Epidermal melanocyte (primary cell): Measurements from ENCODE around the gene MYO1G.
A peak's percentile ranks its signal among the peaks of the same experiment; 100 is the strongest.
"Not testable (repeated sequence)": the region's sequence is repeated elsewhere in the genome, so short reads cannot be mapped to it uniquely, and the experiment has no call there.

Experiments
- DNase-seq: peaks from one replicate; pipeline ENCODE4 v3.0.0; 2011; ENCODE audit warnings: low spot score; ENCODE audit not compliant: insufficient read length

Gene MYO1G

DNA sequence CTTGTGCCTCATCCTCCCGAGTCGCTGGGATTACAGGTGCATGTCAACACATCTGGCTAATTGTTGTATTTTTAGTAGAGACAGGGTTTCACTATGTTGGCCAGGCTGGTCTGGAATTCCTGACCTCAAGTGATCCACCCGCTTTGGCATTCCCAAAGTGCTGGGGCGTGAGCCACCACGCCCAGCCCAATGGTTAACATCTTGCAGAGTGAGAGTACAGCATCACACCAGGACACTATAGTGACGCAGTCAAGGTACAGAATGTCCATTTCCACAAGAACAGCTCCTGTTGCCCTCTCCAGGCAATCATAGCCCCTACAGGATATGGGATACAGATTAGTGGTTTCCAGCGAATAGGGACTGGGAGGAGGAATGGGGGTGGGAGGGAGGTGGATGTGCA is 34.0 kb downstream of the MYO1G start:
- DNase-seq = no peak

- no peak for DNase-seq
These were observed 35.2 kb downstream of the MYO1G start for GRCh38 chr7:44943631-44944030.

DNA sequence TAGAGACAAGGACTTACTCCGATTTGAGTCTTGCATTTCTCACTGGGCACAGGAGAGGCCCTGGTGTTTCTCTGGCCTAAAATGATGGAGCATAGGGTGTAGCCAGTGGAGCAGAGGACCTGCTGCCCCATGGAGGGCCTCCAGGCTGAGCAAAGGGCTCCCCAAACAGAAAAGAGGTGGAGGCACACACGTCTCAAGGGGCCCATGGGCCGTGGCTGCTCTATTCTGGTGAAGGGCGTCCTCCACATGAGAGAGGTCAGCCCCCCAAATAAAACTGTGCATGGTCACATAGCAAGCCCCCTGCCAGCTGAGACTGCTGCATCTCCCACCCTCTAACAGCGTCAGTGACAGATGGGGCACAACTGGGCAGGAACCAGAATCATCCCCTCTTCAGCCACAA is 41.4 kb downstream of the MYO1G start:
- no peak for DNase-seq

DNA sequence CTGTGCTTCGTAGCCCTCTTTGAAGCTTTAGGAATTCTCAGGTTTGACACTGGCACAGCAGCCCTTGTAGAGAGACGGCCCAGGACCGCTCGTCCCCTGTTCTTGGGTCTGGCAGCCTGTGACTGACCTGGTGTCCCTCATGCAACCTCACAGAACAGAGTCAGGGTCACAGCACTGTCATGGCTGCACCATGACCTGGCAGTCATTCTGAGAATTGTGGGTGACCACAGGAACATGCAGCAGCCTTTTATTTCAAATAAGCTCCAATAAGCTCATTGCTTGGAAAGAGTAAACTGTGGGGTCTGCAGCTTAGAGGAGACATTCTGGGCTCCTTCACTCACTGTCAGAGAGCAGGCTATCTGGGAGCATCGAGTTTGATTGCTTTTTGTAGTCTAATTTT is 42.5 kb downstream of the MYO1G start:
- DNase-seq = no peak

- no peak for DNase-seq
These were observed 43.2 kb downstream of the MYO1G start for GRCh38 chr7:44935583-44935982.

DNA sequence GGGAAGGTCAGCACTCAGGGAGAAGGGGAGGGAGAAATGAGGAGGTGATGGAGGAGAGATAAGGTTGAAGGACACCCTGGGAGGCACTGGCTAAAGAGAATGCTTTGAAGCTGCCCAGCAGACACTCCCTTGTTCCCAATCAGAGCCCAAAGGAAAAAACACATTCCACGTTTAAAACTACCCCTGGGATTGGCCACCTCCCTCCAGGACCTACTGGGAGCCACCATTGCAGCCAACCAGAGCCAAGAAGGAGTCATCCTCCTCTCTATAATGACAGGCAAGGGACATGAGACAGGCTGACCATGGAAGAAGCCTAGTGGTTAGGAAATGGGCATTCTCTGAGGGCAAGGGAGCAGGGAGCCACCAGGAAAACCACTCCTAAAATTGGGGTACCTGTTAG is 43.8 kb downstream of the MYO1G start:
- no peak for DNase-seq

DNA sequence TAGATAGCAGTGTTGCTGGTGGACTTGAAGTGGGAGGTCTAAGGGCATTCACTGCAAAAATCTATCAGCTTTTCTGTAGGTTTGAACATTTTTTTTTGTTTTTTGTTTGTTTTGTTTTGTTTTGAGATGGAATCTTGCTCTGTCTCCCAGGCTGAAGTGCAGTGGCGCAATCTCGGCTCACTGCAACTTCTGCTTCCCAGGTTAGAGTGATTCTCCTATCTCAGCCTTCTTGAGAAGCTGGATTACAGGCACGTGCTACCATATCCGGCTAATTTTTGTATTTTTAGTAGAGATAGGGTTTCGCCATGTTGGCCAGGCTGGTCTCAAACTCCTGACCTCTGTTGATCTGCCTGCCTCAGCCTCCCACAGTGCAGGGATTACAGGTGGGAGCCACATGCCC is 44.3 kb downstream of the MYO1G start:
- DNase-seq = not testable (repeated sequence)

GRCh38 chr7:44930921-44931320 is 47.9 kb downstream of the MYO1G start:
- no peak for DNase-seq

GRCh38 chr7:44922351-44922694 is 56.5 kb downstream of the MYO1G start:
- no peak for DNase-seq

DNA sequence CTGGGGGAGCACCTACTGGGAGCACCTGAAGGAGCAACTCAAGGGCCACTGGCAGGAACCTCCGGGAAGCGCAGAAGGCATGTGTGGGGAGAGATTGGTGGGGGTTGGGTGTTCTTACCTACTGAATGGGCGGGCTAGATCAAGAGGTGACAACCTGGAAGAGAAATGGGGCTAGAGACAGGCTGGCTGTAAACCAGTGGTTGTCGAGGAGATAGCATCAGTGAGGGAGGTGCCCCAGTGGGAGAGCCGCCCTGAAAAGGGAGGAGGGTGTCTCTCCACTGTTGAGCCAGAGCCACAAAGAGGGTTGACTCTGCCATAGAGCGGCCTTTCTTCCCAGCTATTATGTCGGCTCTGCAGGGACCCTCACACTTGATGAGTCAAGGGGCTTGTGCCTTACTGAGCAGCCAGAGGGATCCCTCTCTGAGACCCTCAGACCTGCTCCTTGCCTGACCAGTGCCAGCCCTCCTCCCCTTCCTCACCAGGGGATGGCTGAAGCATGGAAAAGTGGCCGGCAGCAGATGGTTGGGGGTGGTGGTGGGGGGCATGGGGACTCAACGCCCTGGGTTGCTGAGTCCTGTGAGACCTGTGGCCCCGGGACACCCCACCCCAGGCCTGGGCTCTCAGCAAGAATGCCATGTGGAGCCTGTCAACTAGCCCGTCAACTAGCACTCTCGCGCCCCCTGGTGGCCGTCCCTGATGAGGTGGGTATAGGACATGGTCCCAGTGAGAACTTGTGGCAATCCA is 57.0 kb downstream of the MYO1G start:
- peak; percentile 50 for DNase-seq

GRCh38 chr7:44920119-44920518 is 58.7 kb downstream of the MYO1G start:
- no peak for DNase-seq

DNA sequence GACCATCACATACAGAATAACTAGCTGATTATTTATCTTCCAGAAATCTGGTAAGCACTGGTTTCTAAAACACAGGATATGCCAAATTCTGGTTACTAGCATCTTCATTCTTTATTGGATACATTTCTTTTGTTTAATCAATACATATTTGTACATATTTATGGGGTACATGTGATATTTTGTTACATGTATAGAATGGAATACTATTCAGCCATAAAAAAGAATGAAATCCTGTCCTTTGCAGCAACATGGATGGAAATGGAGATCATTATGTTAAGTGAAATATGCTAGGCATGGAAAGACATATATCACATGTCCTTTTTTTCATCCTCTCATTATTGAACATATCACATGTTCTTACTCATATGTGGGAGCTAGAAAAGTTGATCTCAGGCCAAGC is 60.8 kb downstream of the MYO1G start:
- DNase-seq = no peak

- no peak for DNase-seq
These were observed 61.4 kb downstream of the MYO1G start for GRCh38 chr7:44917465-44917864.

GRCh38 chr7:44914992-44915607 is 63.7 kb downstream of the MYO1G start:
- no peak for DNase-seq

DNA sequence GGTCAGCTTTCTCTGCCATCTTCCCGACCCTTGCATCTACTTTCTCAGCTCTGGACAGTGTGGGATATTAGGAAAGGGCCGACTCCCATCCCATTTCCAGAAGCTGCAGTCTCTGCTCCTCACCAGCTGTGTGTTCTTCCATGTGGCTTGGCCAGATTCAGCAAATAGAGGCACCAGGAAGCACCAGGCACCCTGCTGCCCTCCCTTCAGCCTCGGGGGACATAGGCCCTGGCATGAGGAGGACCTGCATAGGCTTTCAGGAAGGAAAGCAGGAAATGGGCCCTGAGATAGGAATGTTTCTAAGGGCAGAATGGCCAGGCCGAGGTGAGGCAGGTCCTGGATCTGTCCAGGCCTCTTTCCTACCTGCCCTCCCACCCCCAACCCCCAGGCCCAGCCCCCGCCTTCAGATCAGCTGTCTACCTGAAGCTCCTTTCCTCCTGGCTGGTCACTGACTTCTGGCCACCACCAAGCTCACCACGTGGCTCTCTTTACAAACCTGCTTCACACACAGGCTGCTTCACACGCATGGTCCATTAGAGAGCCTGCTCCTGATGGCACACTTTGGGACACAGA is 66.0 kb downstream of the MYO1G start:
- no peak for DNase-seq
